Activated T-cell treated with anti-CD3 and anti-CD28 coated beads for 4 hours (primary cell): ENCODE measurements around the gene DLG2.

Experiments
- DNase-seq: peaks from one replicate; pipeline ENCODE4 v3.0.0-alpha.2; 2020

DLG2 gene

DNA sequence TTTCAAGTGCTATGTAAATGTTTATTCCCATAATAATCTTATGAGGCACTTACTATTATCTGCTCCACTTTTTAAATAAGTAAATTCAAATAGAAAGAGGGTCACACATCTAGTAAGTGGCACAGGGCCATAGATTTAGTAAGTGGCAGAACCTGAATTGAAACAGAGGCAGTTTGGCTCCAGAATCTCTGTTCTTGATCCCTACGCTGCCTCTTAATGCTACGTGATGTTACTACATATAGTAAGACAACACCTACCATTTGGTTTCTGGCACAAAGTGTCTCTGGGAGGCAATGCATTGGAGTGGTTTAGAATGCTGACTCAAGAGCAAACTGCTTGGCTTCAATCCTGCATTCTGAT lies 1018.3 kb downstream of the DLG2 start:
- no peak for DNase-seq

DNA sequence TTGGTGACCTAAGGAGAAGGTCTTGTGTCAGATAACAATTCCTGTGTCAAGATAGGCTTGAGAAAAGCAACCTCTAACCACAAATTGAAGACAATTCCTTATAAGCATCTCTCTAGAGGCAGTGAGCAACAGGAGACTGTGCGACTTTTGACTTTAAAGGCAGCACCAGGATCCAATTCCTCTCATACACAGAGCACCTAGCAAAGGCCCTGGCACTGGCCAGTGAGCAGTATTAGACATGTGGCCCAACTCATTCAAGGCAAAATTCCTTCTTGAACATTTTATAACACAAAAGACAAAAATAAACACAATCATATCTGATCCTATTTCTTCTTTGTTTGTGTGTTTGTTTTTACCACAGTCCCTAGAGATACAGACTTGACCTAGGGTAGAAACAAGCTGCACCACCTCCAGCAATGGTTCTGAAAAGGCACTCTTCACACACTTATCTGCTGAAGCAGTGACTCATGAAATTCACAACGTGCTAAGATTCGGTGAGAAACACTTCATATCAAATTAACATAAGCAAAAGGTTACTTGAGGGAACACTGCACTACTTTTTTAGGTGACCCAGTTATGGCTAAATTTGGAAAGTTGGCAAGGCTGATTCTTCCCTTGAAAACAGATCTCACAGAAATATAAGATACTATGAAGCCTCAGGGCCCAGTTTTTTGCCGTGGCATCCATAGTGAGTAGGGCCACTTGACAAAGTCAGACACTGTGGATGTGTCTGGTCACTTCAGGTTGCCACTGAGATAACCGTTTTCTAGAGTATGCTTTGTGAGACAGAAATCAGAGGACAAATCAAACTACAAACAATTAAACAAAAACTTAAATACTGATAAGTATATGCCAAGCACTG lies 1018.9 kb downstream of the DLG2 start:
- DNase-seq, result no peak

DNA sequence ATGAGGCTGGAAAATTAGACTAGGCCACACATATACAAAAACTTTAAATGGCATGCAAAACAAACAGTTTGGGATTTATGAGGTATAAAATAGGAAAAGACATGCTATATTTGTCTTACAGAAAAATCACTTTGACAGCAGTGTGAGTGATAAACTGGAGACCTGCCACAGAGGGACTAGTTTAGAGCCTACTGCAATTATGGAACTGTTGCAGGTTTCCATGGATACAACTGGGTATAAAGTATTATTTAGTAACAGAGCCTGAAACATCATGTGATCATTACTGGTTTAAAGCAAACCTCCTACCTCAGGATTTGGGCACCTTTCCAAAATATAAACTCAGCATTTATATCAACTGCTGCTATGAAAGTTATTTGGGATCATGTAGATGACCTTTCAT lies 1032.5 kb downstream of the DLG2 start:
- no peak for DNase-seq

DNA sequence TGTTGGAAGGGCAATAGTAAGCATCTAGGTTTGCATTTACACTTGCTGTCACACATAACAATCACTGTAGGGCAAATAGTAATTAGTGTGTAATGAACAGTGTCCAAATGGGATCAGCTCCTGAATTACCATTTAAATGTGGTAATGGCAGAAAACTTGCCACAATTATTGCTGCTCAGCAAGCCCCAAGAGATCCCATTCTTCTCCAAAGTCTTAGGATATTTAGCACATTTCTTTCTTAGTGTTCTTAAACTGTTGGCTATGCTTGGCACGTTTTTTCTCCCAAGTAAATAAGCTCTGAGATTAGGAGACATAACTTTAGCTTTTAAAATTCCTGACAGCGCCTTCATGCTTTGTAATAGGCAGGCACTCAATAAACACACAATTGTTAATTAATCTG lies 1037.0 kb downstream of the DLG2 start:
- no peak for DNase-seq

DNA sequence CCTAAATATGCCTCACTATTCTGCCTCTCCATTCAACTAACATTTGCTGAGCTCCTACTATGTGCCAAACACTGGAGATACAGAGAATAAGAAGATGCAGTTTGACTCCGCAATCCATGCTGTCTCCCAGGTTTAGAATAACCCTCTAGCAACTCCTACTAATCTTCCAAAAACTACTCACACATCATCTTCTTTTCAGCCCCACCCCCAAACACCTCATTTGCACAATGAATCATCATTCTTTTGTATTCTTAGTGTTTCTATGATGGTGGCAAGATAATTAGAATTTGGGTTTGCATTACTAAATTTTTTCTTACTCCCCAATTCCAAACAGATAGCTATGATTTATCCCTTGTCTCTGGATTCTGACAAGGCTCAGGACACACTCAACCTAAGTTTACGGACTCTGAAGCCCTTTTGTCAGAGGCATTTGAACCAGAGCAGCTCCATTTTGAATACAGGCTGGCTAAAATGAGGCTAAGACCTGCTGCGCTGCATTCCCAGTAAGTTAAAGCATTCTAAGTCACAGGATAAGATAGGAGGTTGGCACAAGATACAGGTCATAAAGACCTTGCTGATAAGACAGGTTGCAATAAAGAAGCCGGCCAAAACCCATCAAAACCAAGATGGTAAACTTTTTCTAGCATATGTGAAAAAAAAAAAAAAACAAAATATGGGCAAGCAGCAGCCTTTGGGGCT lies 1038.9 kb downstream of the DLG2 start:
- no peak for DNase-seq

DNA sequence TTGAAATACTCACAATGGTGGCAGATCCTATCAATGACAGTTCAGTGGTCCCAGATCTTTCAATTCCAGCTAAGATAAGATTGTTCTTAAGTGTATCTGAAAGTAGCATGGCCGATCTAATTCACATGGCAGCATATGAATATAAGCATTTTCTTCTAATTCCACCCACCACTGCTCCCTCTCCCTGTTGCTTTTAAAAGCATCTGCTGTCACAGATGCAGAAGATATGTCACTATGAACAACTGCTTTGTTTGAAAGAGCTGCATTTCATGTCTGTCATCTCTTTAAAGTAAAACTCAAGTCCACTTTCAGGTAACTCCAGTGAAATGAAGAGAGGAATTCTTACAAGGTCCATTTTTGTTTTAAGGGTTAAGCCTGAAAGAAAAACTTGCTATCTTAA lies 1044.0 kb downstream of the DLG2 start:
- DNase-seq, result no peak

DNA sequence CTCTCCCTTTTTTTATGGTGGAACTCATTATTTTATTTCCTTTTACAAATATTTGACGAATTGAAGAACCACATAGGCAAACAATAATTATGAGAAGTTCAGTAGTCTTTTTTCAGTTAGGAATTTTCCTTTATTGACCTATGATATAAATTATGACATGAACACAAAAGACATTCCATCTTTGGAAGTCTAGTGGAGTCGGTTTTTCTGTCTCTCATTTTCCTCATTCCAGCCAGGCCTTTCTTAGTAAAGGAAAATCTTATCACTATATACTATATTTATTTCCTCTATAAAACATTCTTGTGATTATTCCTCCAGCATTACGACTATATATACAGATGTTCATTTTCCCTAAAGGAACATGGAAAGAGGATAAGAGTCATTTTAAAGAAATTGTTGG lies 1046.1 kb downstream of the DLG2 start:
- no peak for DNase-seq

DNA sequence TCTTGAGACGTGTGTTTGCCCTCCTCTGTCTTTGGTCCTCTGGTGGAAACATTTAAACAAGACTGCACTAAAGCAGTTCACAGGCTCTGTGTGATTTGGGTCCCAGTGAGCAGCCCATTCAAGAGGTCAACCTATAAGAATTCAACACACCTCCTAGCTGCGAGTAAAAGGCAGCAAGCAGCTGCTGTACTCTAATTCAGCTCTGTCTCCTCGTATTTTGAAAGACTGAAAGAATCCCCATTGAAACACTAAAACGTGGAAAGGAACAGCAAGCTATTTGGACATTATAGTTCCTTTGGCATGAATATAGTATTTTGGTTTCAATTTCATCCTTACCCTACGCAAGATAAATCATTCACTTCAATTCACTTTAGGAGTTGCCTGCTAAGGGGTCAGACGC lies 1046.7 kb downstream of the DLG2 start:
- no peak for DNase-seq

DNA sequence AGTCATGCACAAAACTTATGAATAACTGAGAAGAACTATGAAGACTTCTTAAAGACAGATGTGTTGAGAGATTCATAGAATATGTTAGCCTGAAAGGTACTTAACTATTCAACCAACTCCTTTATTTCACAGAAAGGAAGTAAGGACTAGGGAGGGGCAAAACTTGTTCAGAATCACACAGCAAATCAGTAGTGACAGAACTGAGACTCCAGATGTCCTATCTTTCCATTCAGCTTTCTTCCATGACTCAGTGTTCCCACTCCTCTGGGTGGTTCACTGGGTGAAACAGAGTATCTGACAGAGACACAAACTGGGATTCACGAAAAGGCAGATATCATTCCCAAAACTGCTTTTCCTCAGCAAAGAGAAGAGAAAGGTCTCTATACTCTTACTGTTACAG lies 1053.3 kb downstream of the DLG2 start:
- no peak for DNase-seq

DNA sequence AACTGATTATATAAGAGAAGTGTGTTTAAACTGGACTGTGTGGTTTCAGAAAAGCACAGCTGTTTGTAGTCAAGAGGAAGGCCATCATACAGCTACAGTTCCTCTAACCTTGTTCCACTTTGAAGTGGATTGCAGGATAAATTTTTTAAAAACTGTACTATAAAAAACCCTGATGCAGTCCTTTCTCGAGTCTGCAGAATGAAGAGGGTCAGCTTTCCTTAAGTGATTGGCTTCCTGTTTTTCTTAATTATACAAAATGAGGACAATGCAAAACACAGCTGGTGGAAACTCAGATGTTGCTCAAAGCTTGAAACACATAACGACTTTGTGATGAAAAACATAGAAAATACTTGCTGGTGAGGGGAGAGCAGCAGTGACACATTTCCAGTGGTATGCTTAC lies 1060.5 kb downstream of the DLG2 start:
- no peak for DNase-seq

DNA sequence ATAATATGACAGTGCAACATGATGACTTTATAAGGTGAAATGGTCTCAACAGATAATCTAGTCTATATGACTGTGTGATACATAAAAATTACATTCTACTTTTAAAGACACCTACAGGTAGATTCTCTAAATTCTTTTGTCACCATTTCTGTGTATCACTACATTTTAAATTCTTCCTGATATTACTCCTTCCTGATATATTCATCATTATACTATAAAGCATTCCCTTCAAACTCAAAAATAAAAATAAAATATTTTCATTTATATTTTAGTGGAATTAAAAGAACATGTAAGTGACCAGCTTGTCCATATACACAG lies 1062.3 kb downstream of the DLG2 start:
- no peak for DNase-seq

DNA sequence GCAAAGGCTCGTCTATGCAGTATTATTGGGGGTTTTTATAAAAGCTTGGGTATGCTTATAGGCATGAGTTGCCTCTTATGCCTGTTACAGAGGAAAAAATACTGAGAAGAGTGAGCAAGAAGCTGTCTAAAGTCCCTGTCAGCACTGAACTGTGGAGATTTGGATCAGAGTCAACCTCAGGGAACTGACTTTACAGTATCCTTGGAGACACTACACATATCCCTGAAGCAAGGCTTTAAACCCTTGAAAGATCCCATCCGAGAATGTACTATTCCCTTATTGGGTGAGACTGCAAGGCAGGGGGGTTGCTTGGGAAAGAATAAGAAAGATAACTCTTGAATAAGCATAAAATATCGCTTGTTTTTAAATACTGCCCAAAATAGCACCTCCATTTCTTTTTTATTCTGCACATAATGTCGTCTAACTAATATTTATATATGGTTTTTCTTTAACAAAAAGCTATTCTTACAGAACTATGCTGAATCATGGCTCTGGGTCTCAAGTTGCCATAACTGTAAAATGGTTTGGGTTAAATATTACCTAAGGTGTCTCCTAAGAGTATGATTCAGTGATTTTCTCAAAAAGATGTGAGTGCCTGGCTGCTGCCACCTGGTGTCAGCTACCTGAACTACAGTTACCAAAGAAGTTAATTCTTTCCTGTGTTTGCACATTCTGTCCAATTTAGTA lies 1062.8 kb downstream of the DLG2 start:
- no peak for DNase-seq

DNA sequence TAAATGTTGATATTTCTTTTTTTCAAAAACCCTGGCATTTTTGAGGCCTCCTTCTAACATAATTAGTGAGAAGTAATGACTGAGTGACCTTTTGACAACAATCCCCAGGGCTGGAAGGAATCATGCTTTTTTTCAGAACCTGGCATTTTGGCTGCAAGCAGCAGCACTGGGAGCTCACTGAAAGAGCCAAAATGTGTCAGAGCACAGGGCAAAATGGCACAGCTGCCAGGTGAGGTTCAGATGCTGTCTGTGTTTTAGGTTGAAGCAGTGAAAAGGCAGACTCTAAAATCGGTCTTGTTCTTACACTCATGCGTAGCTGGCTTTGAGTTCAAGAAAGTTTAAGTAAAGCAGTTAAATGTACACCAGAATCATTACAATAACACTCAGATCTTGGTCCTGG lies 1063.8 kb downstream of the DLG2 start:
- no peak for DNase-seq

DNA sequence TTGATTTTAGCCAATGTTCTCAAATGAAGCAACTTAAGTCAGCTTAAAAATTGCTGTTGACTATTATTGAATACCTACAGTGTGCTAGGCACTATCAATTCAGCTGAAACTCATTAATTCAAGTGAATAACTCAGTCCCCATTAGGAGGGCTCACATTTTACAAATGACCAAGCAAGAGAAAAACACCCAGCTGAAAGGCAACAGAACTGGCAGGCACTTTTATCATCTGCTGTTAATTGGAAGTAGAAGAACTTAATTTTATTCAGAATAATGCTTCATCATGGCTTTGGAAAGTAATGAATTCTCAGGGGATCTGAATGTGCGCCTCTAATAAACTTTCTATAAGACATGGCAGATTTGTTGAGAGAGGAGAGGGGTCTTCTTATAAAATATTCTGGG lies 1066.9 kb downstream of the DLG2 start:
- no peak for DNase-seq

DNA sequence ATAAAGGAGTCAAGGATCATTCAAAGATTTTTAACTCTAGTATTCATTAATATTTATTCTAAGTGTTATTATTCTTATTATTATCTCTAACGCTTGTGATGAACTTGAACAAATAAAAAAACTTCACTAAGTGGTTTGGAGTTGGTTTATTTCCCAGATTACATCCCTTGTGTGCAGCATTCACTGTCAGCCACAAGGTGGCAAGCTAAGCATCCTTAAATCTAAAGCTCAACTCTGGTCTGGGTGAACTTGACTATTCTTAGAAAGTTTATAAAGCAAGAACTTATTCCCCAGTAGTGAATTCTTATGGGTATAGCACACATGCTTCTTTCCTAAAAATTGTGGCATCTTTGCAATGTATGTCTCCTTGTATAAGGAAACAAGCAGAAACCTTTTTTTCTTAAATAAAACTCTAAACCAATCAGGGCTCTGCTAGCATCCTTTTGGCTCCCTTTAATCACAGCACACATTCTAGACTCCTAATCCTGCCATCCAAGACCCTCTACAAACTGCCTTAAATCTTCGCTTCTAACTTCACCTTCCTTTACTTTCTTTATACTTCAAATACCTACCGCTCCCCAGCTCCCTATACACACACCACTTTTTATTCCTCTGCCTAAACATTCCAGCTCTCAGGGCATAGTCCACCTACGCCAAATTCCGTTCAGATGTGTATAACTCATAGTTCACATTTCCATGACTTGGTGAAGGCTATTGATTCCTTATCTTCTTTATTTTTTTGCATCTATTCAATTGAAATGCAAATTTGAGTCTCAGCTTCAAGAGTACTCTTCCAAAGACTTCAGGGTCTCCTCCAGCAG lies 1068.8 kb downstream of the DLG2 start:
- DNase-seq, result no peak

DNA sequence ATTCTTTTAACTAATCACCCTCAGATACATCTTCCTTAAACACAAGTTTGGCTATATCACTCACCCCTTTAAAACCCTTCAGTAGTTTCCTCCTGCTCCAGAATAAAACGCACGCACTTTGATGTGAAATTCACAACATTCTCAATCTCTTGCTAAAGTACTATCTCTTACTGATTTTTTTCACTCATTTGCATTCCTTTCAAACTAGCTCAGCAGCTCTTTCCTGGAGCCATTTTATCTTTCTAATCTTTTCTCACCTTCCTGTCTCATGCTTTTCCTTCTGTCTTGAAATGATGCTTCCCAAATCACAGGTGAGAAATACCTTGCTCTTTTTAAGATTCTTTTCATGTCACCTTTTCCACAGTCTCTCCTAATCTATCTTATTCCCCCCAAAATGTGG lies 1074.4 kb downstream of the DLG2 start:
- DNase-seq, result no peak

DNA sequence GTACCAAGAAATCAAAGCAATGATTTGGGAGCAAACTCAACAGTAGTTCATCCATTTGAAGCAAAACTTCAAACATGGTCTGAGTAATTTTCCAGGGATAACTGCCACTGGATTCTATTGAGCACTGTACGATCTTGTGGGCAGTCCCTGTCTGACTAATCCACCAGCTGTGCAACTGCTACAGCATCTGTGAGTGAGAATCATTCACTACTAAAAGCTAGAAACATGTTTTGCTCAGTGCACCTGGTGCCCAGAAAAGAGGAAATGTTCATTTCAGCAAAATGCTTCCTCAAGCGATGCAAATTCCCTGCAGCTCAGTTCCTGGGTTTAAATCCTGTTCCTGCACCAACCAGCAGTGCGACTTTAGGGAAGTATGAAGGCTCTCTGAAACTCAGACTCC lies 1077.9 kb downstream of the DLG2 start:
- DNase-seq, result no peak

DNA sequence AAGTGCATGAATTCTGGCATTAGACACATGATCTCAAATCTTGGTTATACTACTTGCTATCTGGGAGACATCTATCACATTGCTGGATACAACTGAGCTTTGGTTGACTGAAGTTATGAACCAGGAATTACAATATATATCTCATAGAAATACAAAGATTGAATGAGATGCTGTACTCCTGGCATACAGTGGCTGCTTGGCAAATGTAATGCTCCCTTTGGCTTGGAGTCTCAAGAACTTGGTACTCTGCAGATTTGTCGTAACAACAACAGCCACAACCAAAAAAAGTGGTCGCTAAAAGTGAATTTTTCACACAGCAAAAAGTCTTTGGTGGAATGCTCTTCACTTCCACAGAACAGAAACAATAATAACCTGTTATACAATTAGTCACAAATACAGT lies 1082.6 kb downstream of the DLG2 start:
- no peak for DNase-seq

DNA sequence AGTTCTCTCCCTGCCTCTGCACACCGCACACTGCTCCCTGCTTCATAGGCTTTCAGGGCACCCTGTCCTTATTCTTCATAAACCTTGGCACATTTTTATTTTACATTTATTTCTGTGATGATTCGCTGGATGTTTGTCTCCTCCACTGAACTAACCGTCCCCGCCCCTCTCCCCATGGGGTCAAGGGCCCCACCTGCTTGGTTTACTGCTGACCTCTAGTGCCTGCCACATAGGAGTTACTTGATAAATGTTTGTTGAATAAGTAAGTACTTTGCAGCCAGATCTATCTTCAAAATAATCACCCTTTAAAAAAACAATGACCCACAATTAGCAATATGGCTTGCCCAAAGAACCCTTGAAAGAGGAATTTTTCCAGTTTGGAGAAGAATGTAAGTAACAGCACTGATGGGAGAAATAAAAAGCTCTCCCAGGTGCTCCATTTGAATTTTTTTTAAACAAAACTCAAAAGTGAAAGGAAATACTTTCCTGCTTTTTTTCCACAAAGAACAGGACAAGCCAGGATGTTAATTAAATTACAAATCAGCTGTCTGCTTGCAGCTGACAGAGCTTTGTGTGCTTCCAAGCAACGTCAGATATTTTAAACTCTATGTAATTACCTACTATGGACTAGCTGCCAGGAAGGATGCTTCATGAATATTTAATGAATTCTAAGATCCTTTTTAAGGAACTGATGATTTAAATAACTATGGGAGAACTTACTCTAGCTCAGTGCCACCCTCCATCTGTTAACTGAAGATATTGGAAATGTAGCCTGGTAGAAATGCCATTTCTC lies 1083.6 kb downstream of the DLG2 start:
- DNase-seq, result no peak

DNA sequence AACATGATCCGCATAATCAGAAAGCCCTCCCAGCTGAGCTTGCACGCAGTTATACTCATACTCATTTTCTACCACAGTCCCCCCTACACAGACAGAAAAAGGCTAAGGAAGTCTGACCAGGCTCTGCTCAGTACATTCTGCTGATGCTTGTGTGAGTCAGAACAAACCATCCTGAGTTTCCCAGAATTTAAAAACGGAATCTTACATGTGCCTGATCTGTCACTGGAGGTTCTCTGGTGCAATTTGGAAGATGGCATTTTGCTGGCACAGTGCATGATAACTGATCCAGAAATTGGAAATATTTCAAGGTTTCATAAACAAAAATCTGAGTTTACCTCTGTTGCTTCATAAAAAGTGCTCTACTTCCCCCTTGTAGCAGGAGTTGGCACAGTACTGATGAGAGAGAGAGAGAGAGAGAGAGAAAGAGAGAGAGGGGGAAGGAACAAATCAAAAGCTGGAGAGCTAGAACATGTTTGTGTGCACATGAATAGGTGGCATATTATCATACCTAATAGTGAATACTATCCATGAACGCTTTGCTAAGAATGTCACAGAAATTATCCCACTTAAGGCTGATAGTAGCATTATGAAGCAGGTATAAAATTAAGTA lies 1085.3 kb downstream of the DLG2 start:
- no peak for DNase-seq

DNA sequence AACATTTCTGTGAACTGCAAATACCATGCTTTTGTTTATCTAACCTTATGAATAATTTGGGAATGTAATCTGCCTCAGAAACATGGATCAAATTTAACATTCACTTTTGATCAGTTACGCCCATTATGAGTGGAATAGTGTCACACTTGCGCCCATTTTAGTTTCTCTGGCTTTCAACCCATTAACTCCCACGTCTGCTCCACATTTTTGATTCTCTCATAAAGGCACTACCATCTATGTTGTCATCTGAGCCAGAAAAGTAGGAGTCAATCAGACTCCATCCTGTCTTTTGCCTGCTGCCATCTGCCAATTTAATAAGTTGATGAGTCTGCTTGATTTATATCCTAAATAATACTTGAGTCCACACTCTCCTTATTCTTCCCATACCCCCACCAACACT lies 1090.7 kb downstream of the DLG2 start:
- no peak for DNase-seq

DNA sequence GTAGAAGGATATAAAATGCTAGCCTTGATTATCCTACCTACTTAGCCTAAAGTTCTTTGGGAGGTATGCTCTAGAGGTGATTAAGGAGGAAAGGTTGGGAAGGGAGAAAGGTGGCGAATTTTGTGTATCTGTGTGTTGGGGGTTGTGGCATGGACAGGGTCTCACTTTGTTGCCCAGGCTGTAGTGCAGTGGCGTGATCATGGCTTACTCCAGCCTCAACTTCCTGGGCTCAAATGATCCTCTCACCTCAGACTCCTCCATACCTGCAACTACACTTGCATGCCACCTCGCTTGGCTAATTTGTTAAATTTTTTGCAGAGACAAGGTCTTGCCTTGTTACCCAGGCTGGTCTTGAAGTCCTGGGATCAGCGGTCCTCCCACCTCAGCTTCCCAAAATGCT lies 1094.8 kb downstream of the DLG2 start:
- DNase-seq, result no peak
